Measurements from ENCODE around the gene ZNF750.

ZNF750 gene

GRCh38 chr17:82843904-82844680 lies 4.3 kb upstream of the ZNF750 start:
- no peak overlapping the region for H3K27ac ChIP-seq (ENCODE audit: low read depth, low read length)
- no peaks in the 10 kb centered on the region for H3F3A ChIP-seq (ENCODE audit: control insufficient read depth, insufficient read depth)
- no peaks in the 10 kb centered on the region for H3K9me2 ChIP-seq (replicated peaks; ENCODE audit: control insufficient read depth, low read length)
- H3K79me2 ChIP-seq (ENCODE audit: control insufficient read depth, low read length), result no peaks in the 10 kb centered on the region
- no peaks in the 10 kb centered on the region for H3K27me3 ChIP-seq (ENCODE audit: control insufficient read depth, low read length)
- peaks cover under 1% of the 10 kb centered on the region; the same call in 1 of the 2 replicates for H3K4me1 ChIP-seq (ENCODE audit: control insufficient read depth, low read length)
- H4K20me1 ChIP-seq (ENCODE audit: control insufficient read depth, insufficient read depth, low read depth, low read length), result no peaks in the 10 kb centered on the region
- no peaks in the 10 kb centered on the region for H3K36me3 ChIP-seq (ENCODE audit: control insufficient read depth, low read length)
- TF ChIP-seq EZH2phosphoT487 (IDR thresholded peaks at IDR 0.05; ENCODE audit: borderline replicate concordance, low read length) (no peak), CTCF (IDR thresholded peaks at IDR 0.05; ENCODE audit: low read depth, low read length, poor library complexity, severe bottlenecking) (no peak)
- H3K4me3 ChIP-seq (ENCODE audit: low read length), result no peak overlapping the region
- no peaks in the 10 kb centered on the region for H3K9me3 ChIP-seq (ENCODE audit: control insufficient read depth, insufficient read depth, low read length)
- H3K4me2 ChIP-seq (ENCODE audit: low read length), result no peak overlapping the region

GRCh38 chr17:82841921-82842596 lies 2.2 kb upstream of the ZNF750 start:
- Histone ChIP-seq H3K27ac (ENCODE audit: low read depth, low read length) (no peak overlapping the region), H3K36me3 (ENCODE audit: control insufficient read depth, low read length) (no peaks in the 10 kb centered on the region), H3K79me2 (ENCODE audit: control insufficient read depth, low read length) (no peaks in the 10 kb centered on the region), H3K4me1 (ENCODE audit: control insufficient read depth, low read length) (no peaks in the 10 kb centered on the region), H3K4me3 (ENCODE audit: low read length) (no peak overlapping the region), H3F3A (ENCODE audit: control insufficient read depth, insufficient read depth) (no peaks in the 10 kb centered on the region), H4K20me1 (ENCODE audit: control insufficient read depth, insufficient read depth, low read depth, low read length) (no peaks in the 10 kb centered on the region), H3K9me3 (ENCODE audit: control insufficient read depth, insufficient read depth, low read length) (no peaks in the 10 kb centered on the region), H3K9me2 (replicated peaks; ENCODE audit: control insufficient read depth, low read length) (no peaks in the 10 kb centered on the region), H3K27me3 (ENCODE audit: control insufficient read depth, low read length) (no peaks in the 10 kb centered on the region), H3K4me2 (ENCODE audit: low read length) (no peak overlapping the region)
- TF ChIP-seq CTCF (IDR thresholded peaks at IDR 0.05; ENCODE audit: low read depth, low read length, poor library complexity, severe bottlenecking), result no peak
- no peak for TF ChIP-seq EZH2phosphoT487 (IDR thresholded peaks at IDR 0.05; ENCODE audit: borderline replicate concordance, low read length)

- Histone ChIP-seq H3K27me3 (ENCODE audit: control insufficient read depth, low read length) (no peaks in the 10 kb centered on the region), H3F3A (ENCODE audit: control insufficient read depth, insufficient read depth) (no peaks in the 10 kb centered on the region), H3K4me3 (ENCODE audit: low read length) (no peak overlapping the region), H3K9me2 (replicated peaks; ENCODE audit: control insufficient read depth, low read length) (no peaks in the 10 kb centered on the region), H3K9me3 (ENCODE audit: control insufficient read depth, insufficient read depth, low read length) (no peaks in the 10 kb centered on the region), H3K4me2 (ENCODE audit: low read length) (no peak overlapping the region), H3K36me3 (ENCODE audit: control insufficient read depth, low read length) (no peaks in the 10 kb centered on the region), H3K27ac (ENCODE audit: low read depth, low read length) (no peak overlapping the region), H3K4me1 (ENCODE audit: control insufficient read depth, low read length) (no peaks in the 10 kb centered on the region), H3K79me2 (ENCODE audit: control insufficient read depth, low read length) (no peaks in the 10 kb centered on the region), H4K20me1 (ENCODE audit: control insufficient read depth, insufficient read depth, low read depth, low read length) (no peaks in the 10 kb centered on the region)
- no peak for TF ChIP-seq EZH2phosphoT487 (IDR thresholded peaks at IDR 0.05; ENCODE audit: borderline replicate concordance, low read length)
- TF ChIP-seq CTCF (IDR thresholded peaks at IDR 0.05; ENCODE audit: low read depth, low read length, poor library complexity, severe bottlenecking), result no peak
These were observed 609 bp upstream of the ZNF750 start for GRCh38 chr17:82840431-82840831.

Data from DOHH2 (cell line).